ENCODE results near the gene PIK3R2.

The PIK3R2 gene

DNA sequence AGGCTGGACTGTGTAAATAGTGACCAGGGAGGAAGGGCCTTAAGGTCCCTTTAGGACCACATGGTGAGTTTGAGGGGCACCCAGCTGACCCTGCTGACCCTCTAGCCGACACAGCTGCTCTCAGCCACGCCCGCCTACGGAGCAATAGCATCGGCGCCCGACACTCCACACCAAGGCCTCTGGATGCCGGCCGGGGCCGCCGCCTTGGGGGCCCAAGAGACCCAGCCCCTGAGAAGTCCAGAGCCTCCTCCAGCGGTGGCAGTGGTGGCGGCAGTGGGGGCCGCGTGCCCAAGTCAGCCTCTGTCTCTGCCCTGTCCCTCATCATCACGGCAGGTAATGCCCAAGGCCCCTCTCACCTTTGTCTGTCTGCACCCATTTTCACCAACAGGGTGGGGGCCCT lies 8.6 kb upstream of the PIK3R2 start:
- Histone ChIP-seq H3K36me3 (ENCODE audit: low read length) (peaks cover 6% of the 10 kb centered on the region; the same call in 1 of the 2 replicates), H3K9me3 (ENCODE audit: insufficient read depth, low read length) (no peaks in the 10 kb centered on the region), H2AFZ (ENCODE audit: low read depth, low read length, severe bottlenecking) (no peak overlapping the region), H3K79me2 (ENCODE audit: insufficient read depth, low read length) (no peaks in the 10 kb centered on the region), H3K4me3 (ENCODE audit: insufficient read depth, low read length, poor library complexity, severe bottlenecking) (no peak overlapping the region), H3K4me2 (ENCODE audit: low read depth, low read length, poor library complexity, severe bottlenecking) (no peak overlapping the region), H3K9me2 (replicated peaks; ENCODE audit: insufficient read depth, low read length) (no peaks in the 10 kb centered on the region), H3K27me3 (ENCODE audit: low read length) (no peaks in the 10 kb centered on the region), H3K27ac (ENCODE audit: low read depth, low read length) (no peak overlapping the region), H4K20me1 (ENCODE audit: low read depth, low read length) (no peaks in the 10 kb centered on the region), H3K9ac (ENCODE audit: low read length) (no peak overlapping the region), H3F3A (ENCODE audit: insufficient read depth) (no peaks in the 10 kb centered on the region)
- TF ChIP-seq, protein P1, sequence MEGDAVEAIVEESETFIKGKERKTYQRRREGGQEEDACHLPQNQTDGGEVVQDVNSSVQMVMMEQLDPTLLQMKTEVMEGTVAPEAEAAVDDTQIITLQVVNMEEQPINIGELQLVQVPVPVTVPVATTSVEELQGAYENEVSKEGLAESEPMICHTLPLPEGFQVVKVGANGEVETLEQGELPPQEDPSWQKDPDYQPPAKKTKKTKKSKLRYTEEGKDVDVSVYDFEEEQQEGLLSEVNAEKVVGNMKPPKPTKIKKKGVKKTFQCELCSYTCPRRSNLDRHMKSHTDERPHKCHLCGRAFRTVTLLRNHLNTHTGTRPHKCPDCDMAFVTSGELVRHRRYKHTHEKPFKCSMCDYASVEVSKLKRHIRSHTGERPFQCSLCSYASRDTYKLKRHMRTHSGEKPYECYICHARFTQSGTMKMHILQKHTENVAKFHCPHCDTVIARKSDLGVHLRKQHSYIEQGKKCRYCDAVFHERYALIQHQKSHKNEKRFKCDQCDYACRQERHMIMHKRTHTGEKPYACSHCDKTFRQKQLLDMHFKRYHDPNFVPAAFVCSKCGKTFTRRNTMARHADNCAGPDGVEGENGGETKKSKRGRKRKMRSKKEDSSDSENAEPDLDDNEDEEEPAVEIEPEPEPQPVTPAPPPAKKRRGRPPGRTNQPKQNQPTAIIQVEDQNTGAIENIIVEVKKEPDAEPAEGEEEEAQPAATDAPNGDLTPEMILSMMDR (IDR thresholded peaks at IDR 0.05; ENCODE audit: insufficient read depth, low read length, poor library complexity, severe bottlenecking), result no peak
- TF ChIP-seq EZH2phosphoT487 (conservative IDR thresholded peaks at IDR 0.05; ENCODE audit: low read length), result no peak

DNA sequence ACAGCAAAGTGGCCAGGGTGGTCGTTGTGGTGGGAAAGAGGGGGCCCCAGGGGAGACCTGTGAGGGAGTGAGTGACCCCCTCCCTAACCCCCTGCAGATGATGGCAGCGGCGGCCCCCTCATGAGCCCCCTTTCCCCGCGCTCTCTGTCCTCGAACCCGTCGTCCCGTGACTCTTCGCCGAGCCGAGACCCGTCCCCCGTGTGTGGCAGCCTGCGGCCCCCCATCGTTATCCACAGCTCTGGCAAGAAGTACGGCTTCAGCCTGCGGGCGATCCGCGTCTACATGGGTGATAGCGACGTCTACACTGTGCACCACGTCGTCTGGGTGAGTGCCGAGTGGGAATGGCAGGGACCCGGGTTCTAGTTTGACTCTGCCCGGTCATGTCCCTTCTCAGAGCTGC lies 8.1 kb upstream of the PIK3R2 start:
- Histone ChIP-seq H3K9me2 (replicated peaks; ENCODE audit: insufficient read depth, low read length) (no peaks in the 10 kb centered on the region), H3F3A (ENCODE audit: insufficient read depth) (no peaks in the 10 kb centered on the region), H3K27me3 (ENCODE audit: low read length) (no peaks in the 10 kb centered on the region), H3K27ac (ENCODE audit: low read depth, low read length) (no peak overlapping the region), H3K9ac (ENCODE audit: low read length) (no peak overlapping the region), H3K36me3 (ENCODE audit: low read length) (peaks cover 6% of the 10 kb centered on the region; the same call in 1 of the 2 replicates), H3K4me2 (ENCODE audit: low read depth, low read length, poor library complexity, severe bottlenecking) (no peak overlapping the region), H4K20me1 (ENCODE audit: low read depth, low read length) (no peaks in the 10 kb centered on the region), H3K4me3 (ENCODE audit: insufficient read depth, low read length, poor library complexity, severe bottlenecking) (no peak overlapping the region), H2AFZ (ENCODE audit: low read depth, low read length, severe bottlenecking) (no peak overlapping the region), H3K79me2 (ENCODE audit: insufficient read depth, low read length) (no peaks in the 10 kb centered on the region), H3K9me3 (ENCODE audit: insufficient read depth, low read length) (no peaks in the 10 kb centered on the region)
- no peak for TF ChIP-seq EZH2phosphoT487 (conservative IDR thresholded peaks at IDR 0.05; ENCODE audit: low read length)
- TF ChIP-seq, protein P1 (IDR thresholded peaks at IDR 0.05; ENCODE audit: insufficient read depth, low read length, poor library complexity, severe bottlenecking), result no peak

DNA sequence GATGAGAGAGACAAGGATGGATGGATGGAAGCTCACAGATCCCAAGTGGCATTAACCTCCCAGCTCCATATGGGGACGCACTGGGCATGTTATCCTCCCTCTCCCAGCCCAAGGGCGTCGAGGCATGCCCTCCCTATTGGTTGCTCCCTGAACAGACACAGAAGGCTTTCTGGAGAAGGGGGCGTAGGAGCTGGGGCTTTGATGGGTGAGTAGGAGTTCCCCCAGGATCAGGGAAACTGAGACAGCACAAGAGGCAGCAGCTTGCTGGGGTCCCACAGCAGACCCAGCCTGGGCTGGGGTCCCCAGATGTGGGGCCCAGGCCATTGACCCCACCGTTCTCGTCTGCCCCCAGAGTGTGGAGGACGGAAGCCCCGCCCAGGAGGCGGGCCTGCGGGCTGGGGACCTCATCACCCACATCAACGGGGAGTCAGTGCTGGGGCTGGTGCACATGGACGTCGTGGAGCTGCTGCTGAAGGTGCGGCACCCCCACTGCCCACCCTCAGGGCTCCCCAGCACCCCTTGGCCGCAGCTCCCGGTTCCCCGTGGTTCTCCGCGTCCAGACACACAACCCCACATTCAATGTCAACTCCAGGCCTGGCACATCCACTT lies 7.5 kb upstream of the PIK3R2 start:
- Histone ChIP-seq H3K9me3 (ENCODE audit: insufficient read depth, low read length) (no peaks in the 10 kb centered on the region), H4K20me1 (ENCODE audit: low read depth, low read length) (no peaks in the 10 kb centered on the region), H3K4me2 (ENCODE audit: low read depth, low read length, poor library complexity, severe bottlenecking) (no peak overlapping the region), H3K27ac (ENCODE audit: low read depth, low read length) (no peak overlapping the region), H3K36me3 (ENCODE audit: low read length) (peaks cover 3% of the 10 kb centered on the region; the same call in 1 of the 2 replicates), H3F3A (ENCODE audit: insufficient read depth) (no peaks in the 10 kb centered on the region), H3K9ac (ENCODE audit: low read length) (no peak overlapping the region), H3K4me3 (ENCODE audit: insufficient read depth, low read length, poor library complexity, severe bottlenecking) (no peak overlapping the region), H3K9me2 (replicated peaks; ENCODE audit: insufficient read depth, low read length) (no peaks in the 10 kb centered on the region), H2AFZ (ENCODE audit: low read depth, low read length, severe bottlenecking) (no peak overlapping the region), H3K27me3 (ENCODE audit: low read length) (no peaks in the 10 kb centered on the region), H3K79me2 (ENCODE audit: insufficient read depth, low read length) (no peaks in the 10 kb centered on the region)
- no peak for TF ChIP-seq EZH2phosphoT487 (conservative IDR thresholded peaks at IDR 0.05; ENCODE audit: low read length)
- TF ChIP-seq, protein P1 (IDR thresholded peaks at IDR 0.05; ENCODE audit: insufficient read depth, low read length, poor library complexity, severe bottlenecking), result no peak

Measured in SU-DHL-6 (cell line).